Gastrocnemius medialis (tissue), 4 donors: ENCODE results near the gene MYOM1. TPM values are rescaled to one million over a fixed set of nuclear protein-coding genes. Genes with fewer than 3 reads are reported as not detected.
A peak's percentile ranks its signal among the peaks of the same experiment; 100 is the strongest.

Experiments used
- ATAC-seq, 2 donors: fragments of 150-250 bp; one replicate each; pipeline ENCODE4 v1.9.1; 2016
- DNase-seq, 2 donors: peaks; one replicate each; pipeline ENCODE4 v3.0.0-alpha.2; 2019
- H3K27ac ChIP-seq, 4 donors: fragments of 200-600 bp; sonication (generic); 1 replicate in 1 of 4; 2 replicates in 3 of 4; pipeline ENCODE4 v1.5.1; 2016 to 2018; ENCODE audit warnings: mild to moderate bottlenecking in 2 of 4, moderate library complexity in 1 of 4
- H3K27me3 ChIP-seq, 3 donors: fragments of 200-600 bp; sonication (generic) in 2 of 3; 1 replicate in 1 of 3; 2 replicates in 2 of 3; pipeline versions ENCODE4 v1.5.1 to v1.6.0; 2016 to 2019; ENCODE audit warnings: mild to moderate bottlenecking in 1 of 3, moderate library complexity in 1 of 3
- H3K36me3 ChIP-seq, 2 donors: fragments of 200-600 bp; sonication (generic) in 1 of 2; one replicate each; pipeline ENCODE4 v1.5.1; 2017 to 2018
- H3K4me1 ChIP-seq, 2 donors: fragments of 200-600 bp; sonication (generic) in 1 of 2; one replicate each; pipeline ENCODE4 v1.5.1; 2016 to 2017; ENCODE audit warnings: mild to moderate bottlenecking in 2 of 2
- H3K4me3 ChIP-seq, 4 donors: fragments of 200-600 bp; sonication (generic) in 3 of 4; 1 replicate in 1 of 4; 2 replicates in 3 of 4; pipeline ENCODE4 v1.5.1; 2016 to 2019; ENCODE audit warnings: mild to moderate bottlenecking in 2 of 4
- H3K9me3 ChIP-seq, 3 donors: fragments of 200-600 bp; sonication (generic) in 2 of 3; 1 replicate in 1 of 3; 2 replicates in 2 of 3; pipeline ENCODE4 v1.5.1; 2016 to 2019
- POLR2A ChIP-seq, 2 donors: fragments of 450-650 bp; IDR thresholded peaks; one replicate each; pipeline ENCODE4 v1.6.1; 2017; ENCODE audit warnings: antibody characterized with exemption in 2 of 2, mild to moderate bottlenecking in 2 of 2, moderate library complexity in 2 of 2
- in situ Hi-C, 4 donors: fragments of 200-750 bp; cut with MboI; loops; one replicate each; pipeline versions ENCODE4 v1.15.0 to v1.8.0; 2017; ENCODE audit warnings: low sequenced_read_pairs in 4 of 4
- intact Hi-C: fragments of 100-400 bp; cut with DNase I; formaldehyde crosslinking; loops from one replicate; pipeline ENCODE4 v1.15.1; 2023; ENCODE audit warnings: low total_unique reads
- total RNA-seq, 4 donors: library from RNA; depleted of rRNA; stranded (reverse); fragments of >200 nt; gene quantifications; one replicate each; pipeline versions ENCODE4 v1.1.0 to v1.2.3, GENCODE V29; 2016
- TF ChIP-seq, protein P1 (sequence below), 5 experiments: fragments of 450-650 bp in 3 of 5; fragments of 200-600 bp in 2 of 5; sonication (generic) in 2 of 5; IDR thresholded peaks in 4 of 5; conservative IDR thresholded peaks in 1 of 5; 1 replicate in 4 of 5; 2 replicates in 1 of 5; pipeline ENCODE4 v1.5.1; 2016 to 2019; ENCODE audit warnings: antibody characterized with exemption in 5 of 5, mild to moderate bottlenecking in 3 of 5, moderate library complexity in 3 of 5

The MYOM1 gene
- total RNA-seq, 4 donors from 2014 or later, result 245 to 307 (median 273) TPM

DNA sequence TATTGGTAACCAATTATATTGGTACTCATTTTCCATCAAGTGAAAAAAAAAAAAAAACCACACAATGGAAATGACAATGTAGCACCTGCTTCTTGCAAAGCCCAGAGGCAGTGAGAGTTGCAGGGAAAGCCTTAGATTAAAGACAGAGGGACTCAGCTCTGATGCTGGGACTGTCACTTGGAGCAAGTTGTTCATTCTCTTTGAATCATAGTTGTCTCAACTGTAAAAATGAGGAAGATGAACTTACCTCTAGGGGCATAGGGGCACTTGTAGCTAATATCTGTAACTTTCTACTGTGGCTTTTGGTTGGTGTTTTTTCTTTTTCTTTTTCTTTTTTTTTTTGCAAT is 125.5 kb downstream of the MYOM1 start:
- H3K36me3 ChIP-seq, result peaks cover 0 to 60% of the 10 kb centered on the region in 2 donors
- intact Hi-C loops, result no loop called here

DNA sequence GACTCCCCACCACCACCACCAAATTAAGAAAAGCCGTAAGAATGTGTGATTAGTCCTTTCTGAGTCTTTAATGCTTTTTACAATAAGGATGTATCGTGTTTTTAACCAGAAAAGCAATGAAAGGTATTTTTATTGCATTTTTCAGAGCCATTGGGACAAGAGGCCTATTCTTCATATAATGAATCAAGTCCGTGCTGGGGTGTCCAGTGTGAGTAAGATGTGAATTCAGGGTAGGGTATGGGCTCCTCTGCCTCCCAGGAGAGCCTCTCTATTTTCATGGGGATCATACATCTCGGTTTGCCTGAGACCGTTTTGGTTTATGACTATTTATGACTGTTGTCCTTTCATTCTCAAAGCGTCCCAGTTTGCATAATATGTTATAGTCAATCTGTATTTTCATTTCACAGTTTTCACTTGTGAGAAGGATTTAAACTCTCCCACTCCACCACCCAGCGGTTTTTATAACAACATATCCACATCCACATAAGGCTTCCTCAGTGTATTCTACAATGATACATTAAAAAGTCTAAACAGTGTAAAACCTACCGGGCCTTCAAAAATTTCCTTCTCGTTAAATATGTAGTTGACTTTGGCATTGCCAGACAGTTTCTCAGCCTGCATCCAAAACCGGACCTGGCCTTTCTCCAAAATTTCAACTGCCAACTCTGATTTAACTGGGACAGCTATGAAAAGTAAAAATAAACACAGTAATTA is 126.0 kb downstream of the MYOM1 start:
- peak overlapping the region in 2 of 4 donors; percentile 6 to 35 for H3K27ac ChIP-seq

More for the DNA sequence above, 125.5 kb downstream of the MYOM1 start:
- in situ Hi-C loops, result no loop called here
- TF ChIP-seq, protein P1, sequence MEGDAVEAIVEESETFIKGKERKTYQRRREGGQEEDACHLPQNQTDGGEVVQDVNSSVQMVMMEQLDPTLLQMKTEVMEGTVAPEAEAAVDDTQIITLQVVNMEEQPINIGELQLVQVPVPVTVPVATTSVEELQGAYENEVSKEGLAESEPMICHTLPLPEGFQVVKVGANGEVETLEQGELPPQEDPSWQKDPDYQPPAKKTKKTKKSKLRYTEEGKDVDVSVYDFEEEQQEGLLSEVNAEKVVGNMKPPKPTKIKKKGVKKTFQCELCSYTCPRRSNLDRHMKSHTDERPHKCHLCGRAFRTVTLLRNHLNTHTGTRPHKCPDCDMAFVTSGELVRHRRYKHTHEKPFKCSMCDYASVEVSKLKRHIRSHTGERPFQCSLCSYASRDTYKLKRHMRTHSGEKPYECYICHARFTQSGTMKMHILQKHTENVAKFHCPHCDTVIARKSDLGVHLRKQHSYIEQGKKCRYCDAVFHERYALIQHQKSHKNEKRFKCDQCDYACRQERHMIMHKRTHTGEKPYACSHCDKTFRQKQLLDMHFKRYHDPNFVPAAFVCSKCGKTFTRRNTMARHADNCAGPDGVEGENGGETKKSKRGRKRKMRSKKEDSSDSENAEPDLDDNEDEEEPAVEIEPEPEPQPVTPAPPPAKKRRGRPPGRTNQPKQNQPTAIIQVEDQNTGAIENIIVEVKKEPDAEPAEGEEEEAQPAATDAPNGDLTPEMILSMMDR (IDR thresholded peaks at IDR 0.05 in 4 of 5, conservative IDR thresholded peaks at IDR 0.05 in 1 of 5), result no peak
- no peak for TF ChIP-seq POLR2A (IDR thresholded peaks at IDR 0.05)
- no peak for ATAC-seq
- H3K4me1 ChIP-seq, result peaks cover 0 to 11% of the 10 kb centered on the region in 2 donors
- peak overlapping the region in 2 of 4 donors; percentile 6 to 35 for H3K27ac ChIP-seq
- no peaks in the 10 kb centered on the region for H3K27me3 ChIP-seq
- DNase-seq, result no peak
- H3K4me3 ChIP-seq, result no peak overlapping the region
- no peaks in the 10 kb centered on the region for H3K9me3 ChIP-seq

DNA sequence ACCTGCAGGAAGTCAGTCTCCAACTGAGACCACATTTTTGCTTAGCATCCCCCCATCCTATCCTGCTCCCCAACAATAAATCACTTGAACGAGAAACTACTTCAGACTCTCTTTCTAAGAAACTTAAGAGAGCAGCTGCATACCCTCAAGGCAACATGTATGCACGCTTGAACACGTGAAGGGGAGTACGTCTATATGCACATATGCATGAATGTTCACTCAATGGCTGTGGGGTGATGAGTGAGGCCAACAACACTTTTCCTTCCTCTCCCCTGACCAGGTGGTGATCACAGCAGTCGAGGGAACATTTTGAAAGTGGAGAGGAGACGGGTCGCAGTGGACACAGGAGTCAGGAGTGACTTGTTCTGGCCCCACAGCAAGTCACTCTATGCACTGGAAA is 127.0 kb downstream of the MYOM1 start:
- intact Hi-C loops (no loop called here), in situ Hi-C loops (no loop called here)
- Histone ChIP-seq H3K4me1 (peaks cover 0 to 19% of the 10 kb centered on the region in 2 donors), H3K36me3 (peaks cover 0 to 53% of the 10 kb centered on the region in 2 donors), H3K27ac (no peak overlapping the region), H3K9me3 (no peaks in the 10 kb centered on the region), H3K27me3 (no peaks in the 10 kb centered on the region), H3K4me3 (no peak overlapping the region)
- DNase-seq (no peak), ATAC-seq (no peak)
- TF ChIP-seq, protein P1 (IDR thresholded peaks at IDR 0.05 in 4 of 5, conservative IDR thresholded peaks at IDR 0.05 in 1 of 5), result no peak
- no peak for TF ChIP-seq POLR2A (IDR thresholded peaks at IDR 0.05)

More for the DNA sequence above, 126.0 kb downstream of the MYOM1 start:
- intact Hi-C loops (no loop called here), in situ Hi-C loops (no loop called here)
- no peak overlapping the region for H3K4me3 ChIP-seq
- no peaks in the 10 kb centered on the region for H3K27me3 ChIP-seq
- ATAC-seq, result peak in 1 of 2 donors; percentile 19
- H3K9me3 ChIP-seq, result no peaks in the 10 kb centered on the region
- H3K4me1 ChIP-seq, result peaks cover 0 to 14% of the 10 kb centered on the region in 2 donors
- no peak for DNase-seq
- TF ChIP-seq, protein P1 (IDR thresholded peaks at IDR 0.05 in 4 of 5, conservative IDR thresholded peaks at IDR 0.05 in 1 of 5), result no peak
- no peak for TF ChIP-seq POLR2A (IDR thresholded peaks at IDR 0.05)
- H3K36me3 ChIP-seq, result peaks cover 0 to 55% of the 10 kb centered on the region in 2 donors

DNA sequence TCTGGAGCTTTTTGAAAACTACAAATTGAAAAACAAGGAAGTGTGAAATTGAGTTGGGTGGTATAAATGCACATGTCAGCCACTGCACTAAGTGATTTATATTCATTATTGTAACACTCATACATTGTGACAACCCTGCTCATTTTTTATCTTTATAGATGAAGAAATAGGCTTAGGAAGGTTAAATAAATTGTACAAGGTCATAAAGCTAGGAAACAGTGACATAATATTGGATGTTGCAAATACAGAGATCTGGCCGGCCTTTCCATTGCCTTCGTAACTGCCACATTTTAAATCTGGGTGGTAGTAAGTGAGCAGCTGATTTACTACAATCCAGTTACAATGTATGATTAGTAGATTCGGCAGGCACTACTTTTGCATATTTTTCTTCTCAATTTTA is 130.2 kb downstream of the MYOM1 start:
- intact Hi-C loops (no loop called here), in situ Hi-C loops (no loop called here)
- TF ChIP-seq, protein P1 (IDR thresholded peaks at IDR 0.05 in 4 of 5, conservative IDR thresholded peaks at IDR 0.05 in 1 of 5), result no peak
- TF ChIP-seq POLR2A (IDR thresholded peaks at IDR 0.05), result no peak
- Histone ChIP-seq H3K27ac (peak overlapping the region in 2 of 4 donors; percentile 67 to 71), H3K9me3 (no peaks in the 10 kb centered on the region), H3K4me1 (peaks cover 0 to 13% of the 10 kb centered on the region in 2 donors), H3K36me3 (peaks cover 0 to 65% of the 10 kb centered on the region in 2 donors), H3K4me3 (no peak overlapping the region), H3K27me3 (no peaks in the 10 kb centered on the region)
- no peak for ATAC-seq
- DNase-seq, result no peak
